WTC11 (cell line): ENCODE measurements around the gene ESYT3.

Source experiments
- ATF1 ChIP-seq: sonication (generic); formaldehyde crosslinking; IDR thresholded peaks from 2 replicates; pipeline ENCODE4 v1.8.1; 2023; ENCODE audit warnings: mild to moderate bottlenecking, moderate library complexity, missing genetic modification reagents
- ATF2 ChIP-seq: sonication (generic); formaldehyde crosslinking; IDR thresholded peaks from 2 replicates; pipeline ENCODE4 v1.8.1; 2022; ENCODE audit warnings: low read depth, missing genetic modification reagents, borderline replicate concordance
- CTCF ChIP-seq: fragments of 200-600 bp; IDR thresholded peaks from 2 replicates; pipeline ENCODE4 v1.8.0; 2022; ENCODE audit warnings: antibody characterized with exemption
- MAX ChIP-seq: sonication (generic); formaldehyde crosslinking; IDR thresholded peaks from 2 replicates; pipeline ENCODE4 v1.8.0; 2022; ENCODE audit warnings: mild to moderate bottlenecking, missing genetic modification reagents
- NFYB ChIP-seq: sonication (generic); formaldehyde crosslinking; conservative IDR thresholded peaks from 2 replicates; pipeline ENCODE4 v1.8.0; 2022; ENCODE audit warnings: low read depth, missing genetic modification reagents
- TEAD4 ChIP-seq: sonication (generic); formaldehyde crosslinking; IDR thresholded peaks from 2 replicates; pipeline ENCODE4 v1.8.0; 2022; ENCODE audit warnings: mild to moderate bottlenecking, missing genetic modification reagents
- ZNF512 ChIP-seq: sonication (generic); formaldehyde crosslinking; IDR thresholded peaks from 2 replicates; pipeline ENCODE4 v1.8.1; 2022; ENCODE audit warnings: missing genetic modification reagents, borderline replicate concordance

- no peak for TF ChIP-seq CTCF
- no peak for TF ChIP-seq ATF2 (CRISPR knock-in tag)
- TF ChIP-seq NFYB (CRISPR knock-in tag) = no peak
- no peak for TF ChIP-seq ATF1 (CRISPR knock-in tag)
- no peak for TF ChIP-seq ZNF512 (CRISPR knock-in tag)
- no peak for TF ChIP-seq MAX (CRISPR knock-in tag)
- no peak for TF ChIP-seq TEAD4 (CRISPR knock-in tag)
These were observed 4.5 kb downstream of the ESYT3 start for GRCh38 chr3:138438896-138439295.
